Activated T-helper 1 cell treated with anti-CD3 and anti-CD28 coated beads, Interleukin-2, amount 50 U/mL, for 16 hours (primary cell): ENCODE results near the gene CYLD.

Experiments
- DNase-seq, 2 donors: peaks; one replicate each; pipeline ENCODE4 v3.0.0-alpha.2; 2020; ENCODE audit warnings: low read depth in 1 of 2, low spot score in 1 of 2

CYLD gene

DNA sequence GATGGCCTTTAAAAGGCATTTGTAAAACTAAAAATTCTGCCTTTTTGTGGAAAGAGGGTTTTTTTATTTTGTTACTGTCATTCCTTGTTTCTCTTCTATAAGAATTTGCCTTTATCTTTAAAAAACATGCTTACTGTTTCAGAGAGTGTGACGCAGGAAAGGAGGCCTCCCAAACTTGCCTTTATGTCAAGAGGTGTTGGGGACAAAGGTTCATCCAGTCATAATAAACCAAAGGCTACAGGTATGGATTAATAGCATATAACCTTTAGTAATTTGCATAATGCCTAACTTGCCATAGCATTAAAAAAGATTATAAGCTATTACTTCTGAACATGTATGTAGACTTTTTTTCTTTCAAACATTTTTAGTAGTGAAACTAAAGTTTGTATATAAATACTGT is 34.2 kb downstream of the CYLD start:
- DNase-seq, result no peak

- DNase-seq, result no peak
These were observed 36.6 kb downstream of the CYLD start for GRCh38 chr16:50778284-50779163.

DNA sequence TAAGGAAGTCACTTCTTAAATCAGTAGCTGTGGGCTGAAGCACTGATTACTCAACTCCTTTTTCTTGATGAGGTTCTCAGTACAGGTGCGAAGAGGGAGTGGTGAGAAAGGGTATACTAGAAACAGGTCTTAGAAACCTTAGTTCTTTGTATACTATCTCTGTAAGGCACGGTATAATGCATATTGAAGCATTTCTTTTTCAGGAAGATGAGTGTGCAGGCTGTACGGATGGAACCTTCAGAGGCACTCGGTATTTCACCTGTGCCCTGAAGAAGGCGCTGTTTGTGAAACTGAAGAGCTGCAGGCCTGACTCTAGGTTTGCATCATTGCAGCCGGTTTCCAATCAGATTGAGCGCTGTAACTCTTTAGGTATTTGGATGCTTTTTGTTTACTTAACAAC is 39.2 kb downstream of the CYLD start:
- DNase-seq, result no peak

DNA sequence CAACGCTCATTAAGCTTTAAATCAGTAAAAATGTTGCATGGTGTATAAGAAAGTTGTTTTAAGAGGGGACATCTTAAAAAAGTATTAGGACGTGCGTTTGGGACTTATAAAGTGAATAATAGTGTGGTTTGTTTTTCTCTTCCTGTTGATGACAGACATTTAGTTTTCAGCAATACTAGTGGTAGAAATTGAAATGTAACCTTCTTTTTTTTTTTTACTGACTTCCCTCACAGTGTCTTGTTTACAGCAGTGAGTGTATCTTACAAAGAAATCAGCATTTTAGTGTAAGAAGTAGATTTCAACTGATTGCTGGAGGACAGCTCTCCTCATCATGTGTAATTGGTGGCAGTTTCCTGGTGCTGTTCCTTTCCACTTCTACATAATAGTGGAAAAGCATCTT is 39.6 kb downstream of the CYLD start:
- DNase-seq, result no peak

DNA sequence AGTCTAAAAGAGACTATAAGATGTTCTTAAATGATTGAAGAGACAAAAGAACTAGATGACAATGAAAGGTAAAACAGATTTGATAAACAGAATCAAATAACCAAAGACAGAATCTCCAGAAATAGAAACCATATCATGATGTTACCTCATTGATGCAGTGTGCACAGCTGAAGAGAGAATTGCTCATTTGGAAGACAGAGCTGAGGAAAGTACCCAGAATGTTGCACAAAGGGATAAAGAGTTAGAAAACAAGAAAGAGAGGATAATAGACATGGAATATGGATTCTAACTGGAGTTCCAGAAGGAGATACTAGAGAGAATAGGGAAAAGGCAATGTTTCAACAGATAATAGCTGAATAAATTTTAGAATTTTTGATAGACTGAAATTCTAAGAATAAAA is 47.9 kb downstream of the CYLD start:
- no peak for DNase-seq

GRCh38 chr16:50791522-50791921 is 49.6 kb downstream of the CYLD start:
- DNase-seq, result no peak

- no peak for DNase-seq
These were observed 54.9 kb downstream of the CYLD start for GRCh38 chr16:50796829-50797228.

DNA sequence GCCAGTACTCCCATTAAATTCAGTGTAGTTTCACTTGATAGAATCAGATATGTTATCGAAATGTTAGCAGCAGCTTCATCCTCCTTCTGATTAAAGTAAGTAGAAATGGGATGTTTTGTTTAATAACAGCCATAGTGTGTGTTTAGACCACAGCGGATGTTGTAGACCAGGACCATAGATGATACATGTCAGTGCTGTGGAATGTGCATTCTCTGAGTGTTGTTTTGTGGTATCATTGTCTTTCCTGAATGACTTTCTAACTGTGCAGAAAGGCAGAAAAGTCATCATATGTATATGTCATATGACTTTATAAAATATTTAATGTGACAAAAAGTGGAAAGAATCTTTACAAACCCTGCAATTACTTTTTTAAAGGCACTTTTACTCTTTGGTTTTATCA is 55.6 kb downstream of the CYLD start:
- DNase-seq, result no peak

DNA sequence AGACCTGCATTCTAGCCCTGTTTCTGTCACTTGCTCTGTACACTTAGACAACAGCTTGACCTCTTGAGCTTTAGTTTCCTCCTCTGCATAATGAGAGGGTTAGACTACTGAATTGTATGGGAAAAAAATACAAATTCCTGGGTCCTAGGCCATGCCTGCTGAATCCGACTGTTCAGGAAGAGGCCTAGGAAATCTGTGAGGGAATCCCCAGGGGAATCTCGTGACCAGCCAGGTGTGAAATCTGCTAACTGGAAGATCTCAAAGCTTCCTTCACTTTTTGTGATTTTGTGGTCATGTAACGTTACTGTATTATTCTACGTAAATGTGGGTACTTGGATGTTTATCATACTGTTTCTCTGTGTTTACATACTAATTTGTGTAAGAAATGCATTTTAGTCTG is 58.2 kb downstream of the CYLD start:
- no peak for DNase-seq

DNA sequence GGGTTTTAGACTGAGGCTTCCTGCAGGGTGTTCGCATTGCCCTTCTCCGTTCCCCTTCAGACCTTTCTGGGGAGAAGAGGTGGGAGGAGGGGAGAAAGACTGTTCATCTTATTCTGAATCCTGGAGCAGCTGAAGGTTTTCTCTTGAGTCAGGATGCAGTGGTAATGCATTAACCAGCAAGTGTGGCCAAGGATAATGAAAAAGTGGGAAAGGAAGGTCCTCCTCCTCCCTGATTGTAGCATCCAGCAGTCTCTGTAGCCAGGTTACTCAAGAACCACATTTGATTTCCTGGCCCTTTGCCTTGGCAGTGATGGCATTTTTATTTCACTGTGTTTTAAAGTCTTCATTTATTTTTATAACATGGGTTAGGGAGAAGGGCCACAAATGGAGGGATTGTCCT is 59.1 kb downstream of the CYLD start:
- no peak for DNase-seq

GRCh38 chr16:50802000-50802399 is 60.1 kb downstream of the CYLD start:
- DNase-seq, result no peak

DNA sequence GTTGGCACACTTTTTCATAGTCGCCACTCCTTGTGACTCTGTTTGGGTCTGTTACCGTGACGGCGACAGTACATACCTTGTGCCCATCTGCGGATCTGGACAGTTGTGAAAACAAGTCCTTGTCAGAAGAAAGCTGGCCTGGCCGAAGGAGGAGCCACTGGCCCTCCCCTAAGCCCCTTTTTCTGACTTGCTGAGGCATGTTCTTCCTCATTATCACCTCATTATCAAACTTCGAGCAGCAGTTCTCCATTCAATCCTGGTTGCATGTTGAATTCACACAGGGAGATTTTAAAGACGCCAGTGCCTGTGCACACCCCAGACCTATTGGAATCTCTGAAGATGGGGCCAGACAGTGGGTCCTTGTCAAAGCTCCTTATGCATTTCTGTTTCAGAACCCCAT is 61.1 kb downstream of the CYLD start:
- no peak for DNase-seq

DNA sequence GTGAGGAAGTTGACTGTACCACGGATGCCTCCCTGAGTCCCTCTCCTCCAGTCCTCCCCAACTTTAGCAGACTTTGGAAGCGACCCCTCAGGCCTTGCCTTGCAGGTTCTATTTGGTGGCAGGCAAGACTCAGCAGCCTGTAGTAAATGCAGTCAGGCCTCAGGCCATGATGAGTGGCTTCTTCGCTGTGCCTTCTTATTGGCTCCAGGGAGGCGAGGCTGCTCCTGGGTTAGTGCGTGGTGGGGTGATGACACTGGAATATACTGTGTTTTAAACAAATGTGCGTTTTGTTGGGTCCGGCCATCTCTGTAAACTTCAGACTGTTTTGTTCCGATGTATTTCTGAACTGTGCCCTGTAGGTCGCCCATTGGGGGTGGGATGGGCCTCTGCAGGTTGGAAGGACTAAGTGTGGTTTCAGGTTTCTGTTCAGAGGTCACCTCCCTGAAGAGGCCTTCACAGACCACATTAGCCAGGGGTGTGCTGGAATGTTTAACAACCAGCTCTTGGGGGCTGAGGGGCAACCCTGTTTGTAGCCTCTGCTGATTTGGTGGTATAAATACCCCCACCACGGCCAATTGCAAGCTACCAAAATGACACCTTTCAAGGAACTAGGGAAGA is 62.5 kb downstream of the CYLD start:
- no peak for DNase-seq

DNA sequence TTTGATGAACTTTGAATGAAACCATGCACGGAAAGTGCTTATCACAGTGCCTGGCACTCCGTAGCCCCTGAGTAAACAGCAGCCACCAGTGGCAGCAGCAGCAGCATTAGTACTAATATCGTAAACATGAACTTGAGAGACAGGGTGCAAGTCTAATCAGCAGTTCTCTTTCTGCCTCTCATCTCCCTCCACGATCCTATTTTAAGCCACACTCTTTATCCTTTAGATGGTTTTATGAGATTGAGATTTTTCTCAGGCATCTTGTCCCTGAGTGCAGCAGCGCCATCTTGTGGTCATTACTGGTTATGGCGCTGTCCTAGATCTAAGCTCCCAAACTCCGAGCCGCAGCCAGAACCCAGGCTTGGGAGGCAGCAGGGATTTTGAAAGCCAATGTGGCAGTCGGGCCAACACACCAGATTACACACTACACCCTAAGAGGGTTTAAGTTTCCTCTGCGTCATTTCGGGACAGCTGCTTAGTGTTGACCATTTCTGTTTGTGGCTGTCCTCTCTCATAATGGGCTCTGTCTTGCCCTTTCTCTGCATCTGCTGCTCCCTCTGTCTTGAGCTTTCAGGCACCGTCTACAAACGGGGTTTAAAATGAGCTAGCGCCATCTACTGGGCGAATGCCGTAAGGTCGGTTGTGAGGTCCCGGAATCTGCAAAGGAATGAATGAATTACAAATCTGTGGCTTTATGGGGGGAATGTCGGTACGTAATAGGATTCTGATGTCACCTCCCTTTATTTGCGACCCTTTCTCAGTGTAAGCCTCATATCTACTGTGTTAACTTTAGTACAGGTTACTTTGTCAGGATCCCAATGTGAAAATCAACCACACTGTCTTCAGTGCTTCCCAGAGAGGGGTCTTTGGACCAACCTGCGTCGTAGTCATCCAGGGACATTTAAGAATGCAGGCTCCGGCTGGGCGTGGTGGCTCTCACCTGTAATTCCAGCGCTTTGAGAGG is 64.5 kb downstream of the CYLD start:
- peak; percentile 70 to 73 for DNase-seq

GRCh38 chr16:50808929-50809538 is 67.1 kb downstream of the CYLD start:
- DNase-seq, result no peak

DNA sequence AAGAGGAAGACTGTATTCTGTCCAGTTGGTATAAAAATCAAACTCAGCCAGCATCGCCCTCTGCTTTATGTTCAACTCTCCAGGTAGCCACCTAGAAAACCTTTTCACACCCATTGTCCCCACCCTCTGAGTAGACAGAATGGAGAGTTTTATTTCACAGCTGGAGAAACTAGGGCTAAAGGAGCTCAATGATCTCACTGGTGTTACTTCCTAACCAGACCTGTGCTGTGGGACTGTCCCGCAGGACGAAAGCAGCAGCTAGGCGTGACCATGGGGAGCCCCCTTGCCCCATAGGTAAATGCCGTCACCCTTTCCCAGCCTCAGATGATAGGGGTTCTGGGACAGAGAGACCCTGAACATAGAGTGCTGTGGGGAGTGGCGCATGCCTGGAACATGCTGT is 67.7 kb downstream of the CYLD start:
- DNase-seq, result no peak

GRCh38 chr16:50810241-50810965 is 68.5 kb downstream of the CYLD start:
- DNase-seq, result no peak

DNA sequence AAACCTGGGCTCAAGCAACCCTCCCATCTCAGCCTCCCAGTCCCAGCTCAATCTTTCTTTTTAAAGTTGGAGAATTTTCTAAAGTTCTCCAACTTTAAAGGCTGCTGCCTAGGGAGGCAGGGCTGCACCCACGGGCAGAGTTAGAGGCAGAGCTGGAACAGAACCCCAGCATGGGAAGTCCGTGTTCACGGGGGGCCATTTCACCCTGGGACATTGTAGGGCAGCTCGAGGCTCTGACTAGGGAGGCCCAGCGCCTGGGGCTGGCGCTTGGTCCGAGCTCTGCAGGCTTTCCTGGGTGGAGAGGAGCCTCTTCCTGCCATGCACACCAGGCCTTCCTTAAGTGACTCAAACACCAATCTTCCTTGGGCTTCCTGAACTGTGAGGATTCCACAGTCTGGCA is 70.2 kb downstream of the CYLD start:
- DNase-seq, result no peak

GRCh38 chr16:50812876-50813466 is 71.1 kb downstream of the CYLD start:
- DNase-seq, result no peak

- DNase-seq, result no peak
These were observed 72.2 kb downstream of the CYLD start for GRCh38 chr16:50814052-50814451.
